ENCODE data around the gene KCNQ5.

The KCNQ5 gene

DNA sequence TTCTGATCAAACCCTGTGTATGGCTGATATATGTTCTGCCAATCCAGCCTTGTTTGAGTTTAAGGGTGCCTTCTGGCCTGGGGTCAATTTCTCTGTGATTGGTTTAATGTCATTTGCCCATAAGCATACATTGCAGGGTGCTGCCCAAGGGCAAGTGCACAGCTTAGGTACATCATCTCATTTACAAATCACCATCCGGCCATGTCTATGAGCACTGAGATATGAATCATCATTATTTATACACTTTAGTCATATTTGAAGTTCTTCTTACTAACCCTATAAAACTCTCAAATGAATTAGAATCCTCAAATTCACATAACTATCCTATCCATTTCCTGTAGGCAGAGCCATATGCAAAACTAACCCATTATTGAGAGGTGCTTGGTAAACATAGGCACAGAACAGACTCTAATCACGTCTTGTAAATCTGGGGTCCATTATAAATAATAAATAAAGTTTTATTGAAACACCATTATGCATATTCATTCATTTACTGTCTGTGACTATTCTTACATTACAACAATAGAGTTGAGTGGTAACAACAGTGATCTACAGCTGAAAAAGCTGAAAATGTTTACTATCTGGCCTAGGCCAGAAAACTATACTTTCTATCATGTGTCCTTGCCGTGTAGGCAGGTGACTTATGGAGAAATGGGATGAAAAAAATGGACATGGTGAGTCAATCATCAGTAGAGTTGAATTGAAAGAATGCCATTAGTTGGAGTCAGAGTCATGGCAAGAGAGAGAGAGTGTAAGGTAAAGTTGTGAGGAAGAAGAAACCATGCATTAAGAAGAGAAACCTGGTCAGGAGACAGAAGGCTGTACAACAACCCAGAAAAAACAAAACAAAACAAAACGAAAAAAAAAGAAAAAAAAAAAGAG is 25.0 kb downstream of the KCNQ5 start:
- ATAC-seq (replicated peaks; ENCODE audit: extremely low read depth, poor library complexity, severe bottlenecking) (no peak), DNase-seq (ENCODE audit: low spot score in 2 of 2) (no peak)
- H3K27ac Mint-ChIP-seq (ENCODE audit: low read depth): no peak overlapping the region

GRCh38 chr6:72647489-72647888 is 25.6 kb downstream of the KCNQ5 start:
- Mint-ChIP-seq H3K9me3 (no peaks in the 10 kb centered on the region), H3K27me3 (no peaks in the 10 kb centered on the region), H3K4me3 (no peak overlapping the region), H3K4me1 (peaks cover 10% of the 10 kb centered on the region), H3K27ac (ENCODE audit: low read depth) (no peak overlapping the region), H3K36me3 (ENCODE audit: insufficient read depth) (no peaks in the 10 kb centered on the region)
- no peak for ATAC-seq (replicated peaks; ENCODE audit: extremely low read depth, poor library complexity, severe bottlenecking)
- no peak for DNase-seq (ENCODE audit: low spot score in 2 of 2)

More for the DNA sequence above, 25.0 kb downstream of the KCNQ5 start:
- Mint-ChIP-seq H3K27me3 (no peaks in the 10 kb centered on the region), H3K4me3 (no peak overlapping the region), H3K9me3 (no peaks in the 10 kb centered on the region), H3K36me3 (ENCODE audit: insufficient read depth) (no peaks in the 10 kb centered on the region), H3K4me1 (peaks cover 10% of the 10 kb centered on the region)

GRCh38 chr6:72649032-72649984 is 27.4 kb downstream of the KCNQ5 start:
- Mint-ChIP-seq H3K9me3 (no peaks in the 10 kb centered on the region), H3K27me3 (no peaks in the 10 kb centered on the region), H3K36me3 (ENCODE audit: insufficient read depth) (no peaks in the 10 kb centered on the region), H3K27ac (ENCODE audit: low read depth) (no peak overlapping the region), H3K4me1 (peaks cover 13% of the 10 kb centered on the region), H3K4me3 (no peak overlapping the region)
- DNase-seq (ENCODE audit: low spot score in 2 of 2) (no peak), ATAC-seq (replicated peaks; ENCODE audit: extremely low read depth, poor library complexity, severe bottlenecking) (no peak)

DNA sequence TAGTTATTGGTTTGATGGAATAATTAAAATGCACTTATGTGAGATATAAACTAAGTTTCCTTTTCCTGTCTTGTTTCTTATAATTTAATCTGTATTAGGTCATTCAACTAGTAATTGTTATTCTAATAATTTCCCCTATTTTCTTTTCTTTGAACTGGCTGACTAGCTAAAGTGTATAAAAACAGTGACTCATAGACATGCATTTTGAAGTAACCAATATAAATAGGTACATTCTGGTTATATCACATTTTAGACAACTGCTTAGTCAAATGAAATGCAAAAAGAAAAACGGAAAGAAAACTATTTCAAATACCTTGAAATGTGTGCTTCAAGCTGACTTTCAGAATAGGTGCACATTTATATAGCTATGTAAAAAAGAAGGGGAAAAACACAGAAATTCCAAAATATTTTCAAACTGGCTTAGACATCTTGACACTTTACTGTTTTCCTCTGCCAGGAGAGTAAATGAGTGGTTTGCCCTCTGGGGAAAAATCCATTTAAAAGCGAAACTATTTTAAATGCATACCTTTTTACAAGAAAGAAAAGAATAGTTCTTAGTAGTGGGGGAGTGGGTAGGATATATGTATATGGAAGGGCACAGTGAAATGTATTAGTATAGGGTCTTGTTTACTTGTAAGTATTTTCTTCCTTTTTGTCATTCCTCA is 28.3 kb downstream of the KCNQ5 start:
- H3K27ac Mint-ChIP-seq (ENCODE audit: low read depth): no peak overlapping the region
- H3K4me1 Mint-ChIP-seq: peaks cover 16% of the 10 kb centered on the region
- no peak overlapping the region for H3K4me3 Mint-ChIP-seq
- no peaks in the 10 kb centered on the region for H3K36me3 Mint-ChIP-seq (ENCODE audit: insufficient read depth)
- DNase-seq (ENCODE audit: low spot score in 2 of 2) (no peak), ATAC-seq (replicated peaks; ENCODE audit: extremely low read depth, poor library complexity, severe bottlenecking) (no peak)
- H3K27me3 Mint-ChIP-seq: no peaks in the 10 kb centered on the region
- H3K9me3 Mint-ChIP-seq: no peaks in the 10 kb centered on the region

GRCh38 chr6:72651174-72651573 is 29.3 kb downstream of the KCNQ5 start:
- no peaks in the 10 kb centered on the region for H3K36me3 Mint-ChIP-seq (ENCODE audit: insufficient read depth)
- H3K9me3 Mint-ChIP-seq: no peaks in the 10 kb centered on the region
- no peak overlapping the region for H3K27ac Mint-ChIP-seq (ENCODE audit: low read depth)
- peaks cover 16% of the 10 kb centered on the region for H3K4me1 Mint-ChIP-seq
- ATAC-seq (replicated peaks; ENCODE audit: extremely low read depth, poor library complexity, severe bottlenecking): no peak
- DNase-seq (ENCODE audit: low spot score in 2 of 2): no peak
- no peaks in the 10 kb centered on the region for H3K27me3 Mint-ChIP-seq
- H3K4me3 Mint-ChIP-seq: no peak overlapping the region

DNA sequence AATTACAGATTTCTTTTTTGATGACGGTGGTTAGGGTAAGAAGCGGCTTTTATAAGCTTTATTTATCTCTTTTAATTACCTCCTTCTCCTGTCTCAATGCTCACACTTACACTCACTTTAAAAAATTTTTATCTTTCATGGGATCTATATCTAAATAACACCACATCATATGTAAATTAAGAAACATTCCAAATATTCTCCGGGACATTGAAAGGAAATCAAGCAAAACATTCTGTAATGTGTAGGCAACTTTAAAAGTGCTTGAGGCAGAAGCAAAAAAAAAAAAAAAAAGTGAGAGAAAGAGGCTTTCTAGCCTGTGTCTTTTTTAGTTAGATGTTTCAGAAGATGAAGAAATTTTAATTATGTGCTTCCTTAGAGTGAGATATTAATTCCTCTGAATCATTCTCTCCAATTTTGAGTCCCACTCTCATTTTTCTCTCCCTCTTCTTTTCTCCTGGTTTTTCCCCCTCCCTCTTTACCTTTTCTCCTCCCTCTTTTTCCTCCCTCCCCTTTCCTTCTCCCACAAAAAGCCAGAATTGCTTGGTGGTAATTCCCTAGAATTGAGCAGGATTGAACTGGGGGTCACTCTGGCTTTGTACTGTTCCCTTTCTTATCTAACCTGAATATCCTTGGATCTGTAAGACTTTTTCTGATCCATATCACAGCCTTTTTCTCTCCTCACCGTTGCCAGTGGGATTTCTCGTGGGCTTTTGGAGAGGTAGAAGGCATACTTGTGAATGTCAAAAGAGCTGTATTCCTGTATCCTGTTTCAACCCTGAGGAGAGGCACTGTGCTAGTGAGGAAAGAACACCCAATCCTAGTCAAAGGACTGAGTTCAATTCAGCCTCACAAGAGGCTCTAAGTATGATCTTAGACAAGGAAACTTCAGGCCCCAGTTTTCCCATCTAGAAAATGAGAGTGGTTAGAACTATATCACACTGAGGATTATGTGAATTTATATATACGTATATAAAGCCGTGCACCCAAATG is 30.4 kb downstream of the KCNQ5 start:
- H3K9me3 Mint-ChIP-seq: no peaks in the 10 kb centered on the region
- DNase-seq (ENCODE audit: low spot score in 2 of 2) (no peak), ATAC-seq (replicated peaks; ENCODE audit: extremely low read depth, poor library complexity, severe bottlenecking) (no peak)
- no peak overlapping the region for H3K27ac Mint-ChIP-seq (ENCODE audit: low read depth)
- H3K4me1 Mint-ChIP-seq: peaks cover 16% of the 10 kb centered on the region
- no peak overlapping the region for H3K4me3 Mint-ChIP-seq
- no peaks in the 10 kb centered on the region for H3K36me3 Mint-ChIP-seq (ENCODE audit: insufficient read depth)
- no peaks in the 10 kb centered on the region for H3K27me3 Mint-ChIP-seq

- Mint-ChIP-seq H3K36me3 (ENCODE audit: insufficient read depth) (no peaks in the 10 kb centered on the region), H3K9me3 (no peaks in the 10 kb centered on the region), H3K27me3 (no peaks in the 10 kb centered on the region), H3K4me3 (no peak overlapping the region), H3K27ac (ENCODE audit: low read depth) (no peak overlapping the region), H3K4me1 (peaks cover 16% of the 10 kb centered on the region)
- DNase-seq (ENCODE audit: low spot score in 2 of 2) (no peak), ATAC-seq (replicated peaks; ENCODE audit: extremely low read depth, poor library complexity, severe bottlenecking) (no peak)
Measured at GRCh38 chr6:72653026-72653425, 31.2 kb downstream of the KCNQ5 start.

GRCh38 chr6:72654071-72654621 is 32.3 kb downstream of the KCNQ5 start:
- no peak for ATAC-seq (replicated peaks; ENCODE audit: extremely low read depth, poor library complexity, severe bottlenecking)
- Mint-ChIP-seq H3K4me1 (peaks cover 16% of the 10 kb centered on the region), H3K27ac (ENCODE audit: low read depth) (no peak overlapping the region), H3K27me3 (no peaks in the 10 kb centered on the region), H3K9me3 (no peaks in the 10 kb centered on the region), H3K4me3 (no peak overlapping the region), H3K36me3 (ENCODE audit: insufficient read depth) (no peaks in the 10 kb centered on the region)
- no peak for DNase-seq (ENCODE audit: low spot score in 2 of 2)

GRCh38 chr6:72657407-72658197 is 35.7 kb downstream of the KCNQ5 start:
- H3K36me3 Mint-ChIP-seq (ENCODE audit: insufficient read depth): no peaks in the 10 kb centered on the region
- no peak overlapping the region for H3K27ac Mint-ChIP-seq (ENCODE audit: low read depth)
- H3K4me1 Mint-ChIP-seq: peaks cover 6% of the 10 kb centered on the region
- no peaks in the 10 kb centered on the region for H3K9me3 Mint-ChIP-seq
- ATAC-seq (replicated peaks; ENCODE audit: extremely low read depth, poor library complexity, severe bottlenecking) (no peak), DNase-seq (ENCODE audit: low spot score in 2 of 2) (no peak)
- no peaks in the 10 kb centered on the region for H3K27me3 Mint-ChIP-seq
- H3K4me3 Mint-ChIP-seq: no peak overlapping the region

- Mint-ChIP-seq H3K36me3 (ENCODE audit: insufficient read depth) (no peaks in the 10 kb centered on the region), H3K27me3 (no peaks in the 10 kb centered on the region), H3K27ac (ENCODE audit: low read depth) (no peak overlapping the region), H3K4me1 (no peaks in the 10 kb centered on the region), H3K9me3 (no peaks in the 10 kb centered on the region), H3K4me3 (no peak overlapping the region)
- no peak for DNase-seq (ENCODE audit: low spot score in 2 of 2)
- no peak for ATAC-seq (replicated peaks; ENCODE audit: extremely low read depth, poor library complexity, severe bottlenecking)
Measured at GRCh38 chr6:72659754-72660153, 37.9 kb downstream of the KCNQ5 start.

GRCh38 chr6:72661411-72661810 is 39.5 kb downstream of the KCNQ5 start:
- DNase-seq (ENCODE audit: low spot score in 2 of 2) (no peak), ATAC-seq (replicated peaks; ENCODE audit: extremely low read depth, poor library complexity, severe bottlenecking) (no peak)
- Mint-ChIP-seq H3K36me3 (ENCODE audit: insufficient read depth) (no peaks in the 10 kb centered on the region), H3K9me3 (no peaks in the 10 kb centered on the region), H3K4me3 (no peak overlapping the region), H3K27ac (ENCODE audit: low read depth) (no peak overlapping the region), H3K27me3 (no peaks in the 10 kb centered on the region), H3K4me1 (no peaks in the 10 kb centered on the region)
